Measurements from ENCODE around the gene COX14.

COX14 gene

GRCh38 chr12:50166799-50167048 is 54.7 kb downstream of the COX14 start:
- DNase-seq: no peak

DNA sequence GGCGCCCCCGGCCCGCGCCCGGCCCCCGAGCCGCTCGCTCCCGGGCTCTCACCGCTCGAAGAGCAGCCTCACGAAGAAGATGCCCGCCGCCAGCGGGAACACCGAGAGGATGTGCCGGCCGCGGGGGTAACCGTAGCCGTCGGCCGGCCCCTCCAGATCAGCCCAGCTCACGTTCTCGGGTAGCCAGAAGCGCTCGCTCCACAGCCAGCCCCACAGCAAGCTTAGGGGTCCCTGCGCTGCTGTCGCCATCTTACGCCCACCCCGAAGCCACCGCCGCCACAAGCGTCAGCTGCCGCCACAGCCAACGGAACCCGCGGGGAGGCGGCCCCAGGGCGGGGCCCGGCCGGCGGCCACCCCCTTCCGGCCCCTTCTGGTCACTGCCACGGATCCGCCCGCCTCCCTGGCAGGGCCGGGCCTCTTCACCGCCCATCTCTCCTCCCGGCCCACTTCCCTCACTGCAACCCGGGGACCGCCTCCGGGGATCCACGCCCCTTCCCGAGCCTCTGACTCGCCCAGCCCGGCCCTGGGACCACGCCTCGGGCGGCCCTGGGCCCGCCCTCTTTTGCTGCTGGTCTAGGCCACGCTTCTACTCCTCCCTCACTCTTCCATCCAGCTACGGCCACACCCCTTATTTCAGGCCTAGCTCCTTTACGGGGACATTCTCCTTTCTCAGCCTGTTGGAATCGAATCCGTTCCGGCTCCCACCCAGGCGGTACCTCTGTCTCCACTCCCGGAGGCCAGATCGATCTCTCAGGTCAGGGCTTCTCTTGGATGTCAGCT is 55.2 kb downstream of the COX14 start, which contains the start of gene CERS5:
Gene CERS5 (minus strand): TSS at position 321 of the 780 bp plus-strand sequence. CDS start 72 bp downstream, at position 249.
- DNase-seq: peak; percentile 93

Data from NCI-H510A (cell line).